Adrenal gland (tissue), 5 donors: ENCODE measurements around the gene TBL3.

Experiments
- CTCF ChIP-seq, 6 experiments: fragments of 450-650 bp in 4 of 6; fragments of 200-600 bp in 2 of 6; sonication (generic) in 1 of 6; IDR thresholded peaks; 1 replicate in 5 of 6; 2 replicates in 1 of 6; pipeline versions ENCODE4 v1.5.1 to v1.8.0; 2016 to 2021; ENCODE audit warnings: antibody characterized with exemption in 6 of 6, mild to moderate bottlenecking in 2 of 6, moderate library complexity in 1 of 6
- POLR2A ChIP-seq, 2 donors: fragments of 450-650 bp; IDR thresholded peaks; one replicate each; pipeline ENCODE4 v1.6.1; 2017; ENCODE audit warnings: antibody characterized with exemption in 2 of 2, mild to moderate bottlenecking in 2 of 2, moderate library complexity in 1 of 2
- donor health status: DM: no; HTN: no; CAD: no.

GRCh38 chr16:1942047-1942809 lies 29.6 kb upstream of the TBL3 start:
- TF ChIP-seq POLR2A (IDR thresholded peaks at IDR 0.05) (no peak), CTCF (IDR thresholded peaks at IDR 0.05) (no peak)
